C4-2B (cell line): ENCODE measurements around the gene SCFD2.

ENCODE experiments used
- H3K27ac ChIP-seq: fragments of 450-650 bp; 2 replicates; pipeline ENCODE4 v1.5.1; 2017
- CTCF ChIP-seq: fragments of 450-650 bp; conservative IDR thresholded peaks from 2 replicates; pipeline ENCODE4 v1.5.1; 2017; ENCODE audit warnings: mild to moderate bottlenecking
- ZFX ChIP-seq: fragments of 450-650 bp; IDR thresholded peaks from 2 replicates; pipeline ENCODE4 v1.6.1; 2017

The SCFD2 gene

GRCh38 chr4:52824270-52824602 lies 541.6 kb downstream of the SCFD2 start:
- TF ChIP-seq ZFX (no peak), CTCF (no peak)
- no peak overlapping the region for H3K27ac ChIP-seq

- TF ChIP-seq CTCF = no peak
- no peak for TF ChIP-seq ZFX
Measured at GRCh38 chr4:52823702-52824092, 542.2 kb downstream of the SCFD2 start.

More at GRCh38 chr4:52823702-52824092, 542.2 kb downstream of the SCFD2 start:
- no peak overlapping the region for H3K27ac ChIP-seq
